ENCODE measurements around the gene AAGAB.

Gene AAGAB

DNA sequence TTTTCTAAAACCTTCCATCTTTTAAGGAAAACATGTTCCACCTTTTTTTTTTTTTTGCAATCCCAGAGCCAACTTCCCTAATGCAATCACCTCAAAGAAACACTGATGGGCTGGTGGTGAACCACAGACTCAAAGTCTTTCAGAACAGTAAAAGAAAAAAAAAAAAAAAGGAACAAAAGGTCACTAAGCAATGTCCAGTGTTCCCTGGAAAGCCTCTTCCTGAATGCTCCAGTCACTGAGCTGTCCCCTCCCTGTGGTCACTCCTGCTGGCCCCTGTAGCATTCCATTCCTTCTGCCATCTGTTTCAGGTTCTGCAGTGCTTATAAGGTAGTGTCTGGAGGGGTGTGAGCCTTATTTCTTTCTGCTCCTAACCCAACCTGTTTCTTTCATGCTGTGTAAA is 53.3 kb downstream of the AAGAB start:
- TF ChIP-seq EZH2phosphoT487 (IDR thresholded peaks at IDR 0.05; ENCODE audit: low read length), result no peak
- TF ChIP-seq EZH2 (optimal IDR thresholded peaks at IDR 0.05; ENCODE audit: low read depth, low read length), result no peak
- no peak for TF ChIP-seq CTCF (IDR thresholded peaks at IDR 0.05; ENCODE audit: low read length)
- no peak overlapping the region for H3K27ac ChIP-seq (ENCODE audit: low read length)
- H3K4me2 ChIP-seq (ENCODE audit: low read depth, low read length), result no peak overlapping the region
- H3K4me1 ChIP-seq (ENCODE audit: low read length), result no peaks in the 10 kb centered on the region
- no peaks in the 10 kb centered on the region for H3F3A ChIP-seq (ENCODE audit: insufficient read depth, low read length)
- no peaks in the 10 kb centered on the region for H3K79me2 ChIP-seq (ENCODE audit: low read length)
- H3K36me3 ChIP-seq (replicated peaks; ENCODE audit: insufficient read depth, low read length), result 0 out of 2 replicates have a peak, but pooled peaks cover 3% of the 10 kb centered on the region
- no peak overlapping the region for H2AFZ ChIP-seq (ENCODE audit: low read length)
- no peak for DNase-seq
- no peak overlapping the region for H3K4me3 ChIP-seq (ENCODE audit: low read length)
- H3K27me3 ChIP-seq (replicated peaks; ENCODE audit: insufficient read depth, low read length), result no peaks in the 10 kb centered on the region
- no peaks in the 10 kb centered on the region for H4K20me1 ChIP-seq (ENCODE audit: insufficient read depth, low read length)
- H3K9ac ChIP-seq (ENCODE audit: low read length), result no peak overlapping the region
- H3K9me2 ChIP-seq (replicated peaks; ENCODE audit: insufficient read depth, low read length), result no peaks in the 10 kb centered on the region
- H3K9me3 ChIP-seq (replicated peaks; ENCODE audit: insufficient read depth, low read length), result no peaks in the 10 kb centered on the region

- Histone ChIP-seq H3K79me2 (ENCODE audit: low read length) (no peaks in the 10 kb centered on the region), H2AFZ (ENCODE audit: low read length) (no peak overlapping the region), H3K27ac (ENCODE audit: low read length) (no peak overlapping the region), H3K9me2 (replicated peaks; ENCODE audit: insufficient read depth, low read length) (no peaks in the 10 kb centered on the region), H3F3A (ENCODE audit: insufficient read depth, low read length) (no peaks in the 10 kb centered on the region), H3K9me3 (replicated peaks; ENCODE audit: insufficient read depth, low read length) (no peaks in the 10 kb centered on the region), H3K36me3 (replicated peaks; ENCODE audit: insufficient read depth, low read length) (0 out of 2 replicates have a peak, but pooled peaks cover 3% of the 10 kb centered on the region), H4K20me1 (ENCODE audit: insufficient read depth, low read length) (no peaks in the 10 kb centered on the region), H3K4me3 (ENCODE audit: low read length) (no peak overlapping the region), H3K27me3 (replicated peaks; ENCODE audit: insufficient read depth, low read length) (no peaks in the 10 kb centered on the region), H3K4me1 (ENCODE audit: low read length) (no peaks in the 10 kb centered on the region), H3K4me2 (ENCODE audit: low read depth, low read length) (no peak overlapping the region), H3K9ac (ENCODE audit: low read length) (no peak overlapping the region)
- no peak for DNase-seq
- TF ChIP-seq EZH2 (optimal IDR thresholded peaks at IDR 0.05; ENCODE audit: low read depth, low read length), result no peak
- TF ChIP-seq CTCF (IDR thresholded peaks at IDR 0.05; ENCODE audit: low read length), result no peak
- no peak for TF ChIP-seq EZH2phosphoT487 (IDR thresholded peaks at IDR 0.05; ENCODE audit: low read length)
Observed at GRCh38 chr15:67199881-67200763, 54.3 kb downstream of the AAGAB start.

GRCh38 chr15:67199391-67199790 is 55.1 kb downstream of the AAGAB start:
- H3K36me3 ChIP-seq (replicated peaks; ENCODE audit: insufficient read depth, low read length), result 0 out of 2 replicates have a peak, but pooled peaks cover 3% of the 10 kb centered on the region
- no peak for DNase-seq
- H2AFZ ChIP-seq (ENCODE audit: low read length), result no peak overlapping the region
- H3K4me2 ChIP-seq (ENCODE audit: low read depth, low read length), result no peak overlapping the region
- H3K4me1 ChIP-seq (ENCODE audit: low read length), result no peaks in the 10 kb centered on the region
- H3K4me3 ChIP-seq (ENCODE audit: low read length), result no peak overlapping the region
- TF ChIP-seq EZH2 (optimal IDR thresholded peaks at IDR 0.05; ENCODE audit: low read depth, low read length) (no peak), EZH2phosphoT487 (IDR thresholded peaks at IDR 0.05; ENCODE audit: low read length) (no peak), CTCF (IDR thresholded peaks at IDR 0.05; ENCODE audit: low read length) (no peak)
- no peaks in the 10 kb centered on the region for H3F3A ChIP-seq (ENCODE audit: insufficient read depth, low read length)
- no peak overlapping the region for H3K9ac ChIP-seq (ENCODE audit: low read length)
- H4K20me1 ChIP-seq (ENCODE audit: insufficient read depth, low read length), result no peaks in the 10 kb centered on the region
- H3K27me3 ChIP-seq (replicated peaks; ENCODE audit: insufficient read depth, low read length), result no peaks in the 10 kb centered on the region
- no peak overlapping the region for H3K27ac ChIP-seq (ENCODE audit: low read length)
- H3K9me3 ChIP-seq (replicated peaks; ENCODE audit: insufficient read depth, low read length), result no peaks in the 10 kb centered on the region
- H3K9me2 ChIP-seq (replicated peaks; ENCODE audit: insufficient read depth, low read length), result no peaks in the 10 kb centered on the region
- no peaks in the 10 kb centered on the region for H3K79me2 ChIP-seq (ENCODE audit: low read length)
